Measurements from ENCODE around the gene TESK2. TPM values are rescaled to one million over a fixed set of nuclear protein-coding genes. Genes with fewer than 3 reads are reported as not detected.

TESK2 gene
- total and polyA plus RNA-seq, 2 of the 8 experiments (the other 6 are each of a cell fraction or from before 2014, with no cell fraction given): 10.8 to 12.6 TPM

DNA sequence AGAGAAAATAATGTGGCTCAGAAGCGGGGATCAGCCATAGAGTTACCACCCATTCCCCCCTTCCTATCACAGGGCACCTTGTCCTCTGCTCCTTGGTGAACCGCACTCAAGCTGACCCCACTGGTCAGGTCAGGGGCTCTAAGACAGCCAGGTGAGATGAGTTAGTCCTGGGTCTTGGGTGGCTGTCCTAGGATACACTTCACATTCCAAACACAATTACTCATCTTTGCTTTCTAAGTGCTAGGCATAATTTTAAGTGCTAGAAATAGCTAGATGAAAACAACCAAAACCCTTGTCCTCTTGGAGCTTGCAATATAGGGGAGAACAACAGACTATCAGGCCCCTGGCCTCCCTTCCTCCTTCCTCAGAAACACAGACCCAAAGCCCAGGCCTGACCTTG lies 142.9 kb downstream of the TESK2 start:
- WGBS, 2 experiments (ENCODE audit: extremely low coverage in 1 of 2, insufficient coverage in 1 of 2, insufficient read length in 1 of 2, insufficient replicate concordance in 2 of 2, low coverage in 1 of 2, low lambda C conversion rate in 2 of 2, missing lambda C conversion rate in 1 of 2): 88% methylated on average over 2 of the region's 2 CpGs; no CpG with 5 or more reads in 1 of the 2 experiments
- no peak overlapping the region for H2AFZ ChIP-seq (ENCODE audit: low read length)
- no peak overlapping the region for H2BK12ac ChIP-seq (ENCODE audit: low read depth, low read length)
- no peaks in the 10 kb centered on the region for H3K79me1 ChIP-seq (ENCODE audit: low read depth, low read length)
- H2BK120ac ChIP-seq (replicated peaks; ENCODE audit: low read depth, low read length): no peak overlapping the region
- H3K23ac ChIP-seq (ENCODE audit: insufficient read length): no peak overlapping the region
- no peak overlapping the region for H4K8ac ChIP-seq (ENCODE audit: extremely low read depth, insufficient read depth, low read length)
- H3K23me2 ChIP-seq (ENCODE audit: low read depth, low read length): no peaks in the 10 kb centered on the region
- no peak overlapping the region for H3K4ac ChIP-seq (replicated peaks; ENCODE audit: insufficient read length, low read depth, low read length)
- H2AK5ac ChIP-seq (ENCODE audit: low read depth, low read length): no peak overlapping the region
- H3K36me3 ChIP-seq (ENCODE audit: control insufficient read depth in 2 of 4, insufficient read depth in 4 of 4, low read length in 3 of 4): peaks cover 8 to 27% (median 21%) of the 10 kb centered on the region in 4 experiments; a peak in 7 of 8 replicates
- H2BK5ac ChIP-seq (ENCODE audit: low read depth, low read length): no peak overlapping the region
- no peak overlapping the region for H3K56ac ChIP-seq (replicated peaks; ENCODE audit: insufficient read length, low read depth, low read length)
- POLR2A ChIA-PET (ENCODE audit: partially characterized antibody): interaction anchor here (0.6 to 21.4 kb wide), 12 partner anchors 5 to 882 kb away, joined by 3 to 472 read pairs (median 4); partner anchors contain the start of genes CCDC163, HPDL, MMACHC and MUTYH
- no peaks in the 10 kb centered on the region for H3K79me2 ChIP-seq (ENCODE audit: control insufficient read depth in 1 of 2, insufficient read depth in 2 of 2, low read length in 2 of 2)
- H3K9me3 ChIP-seq (ENCODE audit: insufficient read depth in 2 of 2, low read depth in 1 of 2, low read length in 1 of 2): no peaks in the 10 kb centered on the region
- H3K27ac ChIP-seq (ENCODE audit: low read depth, low read length): no peak overlapping the region
- FAIRE-seq: no peak
- DNase-seq (ENCODE audit: low read depth in 1 of 2, low spot score in 2 of 2): no peak
- TF ChIP-seq CREB1 (IDR thresholded peaks at IDR 0.05): no peak
- 0 out of 2 replicates have a peak, but pooled peaks have one; percentile 23 for TF ChIP-seq POLR2AphosphoS5 (IDR thresholded peaks at IDR 0.05; ENCODE audit: low read depth, low read length)
- H3K18ac ChIP-seq (ENCODE audit: extremely low read depth, low read length): no peak overlapping the region
- no peak overlapping the region for H3K4me2 ChIP-seq (ENCODE audit: insufficient read depth in 1 of 2, low read depth in 2 of 2, low read length in 2 of 2)
- no peaks in the 10 kb centered on the region for H4K20me1 ChIP-seq (replicated peaks in 1 of 2; ENCODE audit: control insufficient read depth in 1 of 2, insufficient read depth in 2 of 2, low read length in 2 of 2)
- no peaks in the 10 kb centered on the region for H3K27me3 ChIP-seq (replicated peaks in 1 of 4; ENCODE audit: control insufficient read depth in 3 of 4, extremely low read depth in 1 of 4, insufficient read depth in 3 of 4, low read length in 3 of 4)
- no peak overlapping the region for H3K4me3 ChIP-seq (ENCODE audit: extremely low read depth in 1 of 4, insufficient read depth in 2 of 4, low read depth in 3 of 4, low read length in 4 of 4)
- no peaks in the 10 kb centered on the region for H3K4me1 ChIP-seq (replicated peaks in 1 of 4; ENCODE audit: control insufficient read depth in 3 of 4, insufficient read depth in 4 of 4, low read length in 3 of 4)
- H2BK20ac ChIP-seq (ENCODE audit: low read length): no peak overlapping the region
- no peak overlapping the region for H4K91ac ChIP-seq (replicated peaks; ENCODE audit: insufficient read length, low read length)
- no peak overlapping the region for H3K14ac ChIP-seq (ENCODE audit: insufficient read length)
- CTCF ChIA-PET (ENCODE audit: partially characterized antibody): interaction anchor here (0.7 to 13.4 kb wide), 10 partner anchors 9 to 535 kb away, joined by 3 to 139 read pairs (median 4); partner anchors contain the start of genes CCDC163, MMACHC, MUTYH and TOE1
- H2BK15ac ChIP-seq (ENCODE audit: low read length): no peak overlapping the region
- no peak overlapping the region for H4K5ac ChIP-seq (ENCODE audit: insufficient read length, low read depth, low read length)
- no peak overlapping the region for H3K9ac ChIP-seq (replicated peaks in 1 of 4; ENCODE audit: extremely low read depth in 1 of 4, low read depth in 3 of 4, low read length in 3 of 4)
